Measurements from ENCODE around the gene FXYD1.

FXYD1 gene

GRCh38 chr19:35160629-35161433, 22.2 kb downstream of the FXYD1 start:
- DNase-seq (ENCODE audit: low read depth in 1 of 2, low spot score in 1 of 2) = no peak

DNA sequence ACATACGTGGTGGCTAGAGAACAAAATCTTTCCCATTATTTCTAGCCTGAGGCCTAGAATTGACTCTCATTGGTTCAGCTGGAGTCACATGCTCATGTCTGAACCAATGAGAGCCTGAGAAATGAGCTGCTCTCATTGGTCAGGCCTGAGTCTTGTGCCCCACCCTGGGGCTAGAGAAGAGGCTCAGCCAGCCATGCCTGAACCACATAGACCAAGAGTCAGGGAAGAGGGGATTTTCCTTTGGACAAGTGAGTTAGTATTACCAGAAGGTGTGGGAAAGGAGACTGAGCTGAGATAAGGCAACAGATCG, 22.8 kb downstream of the FXYD1 start:
- DNase-seq (ENCODE audit: low read depth in 1 of 2, low spot score in 1 of 2) = no peak

DNA sequence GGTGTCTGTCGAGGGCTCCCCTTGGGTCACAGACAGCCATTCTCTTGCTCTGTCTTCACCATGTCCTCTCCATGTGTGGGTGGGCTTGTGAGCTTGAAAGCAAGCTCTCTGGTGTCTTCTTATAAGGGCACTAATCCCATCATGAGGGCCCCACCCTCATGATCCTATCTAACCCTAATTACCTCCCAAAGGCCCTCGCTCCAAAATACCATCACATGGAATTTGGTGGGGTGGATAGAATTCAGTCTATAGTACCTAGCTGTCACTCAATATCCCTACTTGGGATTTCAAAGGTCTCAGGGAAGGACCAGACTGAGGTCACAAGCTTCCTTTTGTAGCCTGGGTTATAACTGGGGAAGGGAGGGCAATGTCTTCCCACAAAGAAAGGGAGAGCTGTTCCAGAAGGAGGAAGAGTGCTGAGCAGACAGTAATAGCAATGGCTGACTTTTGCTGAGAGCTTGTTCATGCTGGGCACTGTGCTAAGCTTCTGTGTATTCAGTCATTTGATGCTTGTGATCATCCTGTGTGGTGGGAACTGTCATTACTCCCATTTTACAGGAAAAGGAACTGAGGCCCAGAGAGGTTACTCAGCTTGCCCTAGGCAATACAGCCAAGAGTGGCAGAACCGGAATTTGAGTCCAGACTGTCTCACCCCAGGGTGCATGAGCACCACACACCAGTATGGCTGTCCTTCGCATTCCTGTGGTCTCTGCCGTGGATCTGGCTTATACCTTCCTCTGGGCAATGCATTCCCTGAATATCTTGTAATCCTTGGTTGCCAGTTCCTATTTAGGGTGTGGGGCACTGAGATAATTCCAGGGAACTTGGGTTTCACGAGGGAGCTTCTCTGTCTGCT, 24.1 kb downstream of the FXYD1 start:
- DNase-seq (ENCODE audit: low read depth in 1 of 2, low spot score in 1 of 2) = no peak

DNA sequence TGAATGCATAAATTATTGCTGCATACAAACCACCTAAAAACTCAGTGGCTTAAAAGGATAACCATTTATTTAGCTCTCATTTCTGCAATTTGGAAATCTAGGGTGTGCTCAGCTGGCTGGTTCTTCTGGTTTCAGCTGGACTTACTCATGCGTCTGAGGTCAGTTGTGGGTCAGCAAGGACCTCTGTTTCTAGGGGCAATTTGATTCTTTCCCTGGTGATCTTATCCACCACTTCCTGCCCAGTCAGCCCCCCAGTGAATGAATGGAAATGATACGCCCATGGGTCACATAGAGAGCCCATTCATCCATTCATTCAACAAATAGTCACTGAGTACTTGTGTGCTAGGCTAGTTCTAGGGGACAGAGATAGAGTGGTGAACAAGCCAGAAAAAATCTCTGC, 25.8 kb downstream of the FXYD1 start:
- DNase-seq (ENCODE audit: low read depth in 1 of 2, low spot score in 1 of 2) = no peak

DNA sequence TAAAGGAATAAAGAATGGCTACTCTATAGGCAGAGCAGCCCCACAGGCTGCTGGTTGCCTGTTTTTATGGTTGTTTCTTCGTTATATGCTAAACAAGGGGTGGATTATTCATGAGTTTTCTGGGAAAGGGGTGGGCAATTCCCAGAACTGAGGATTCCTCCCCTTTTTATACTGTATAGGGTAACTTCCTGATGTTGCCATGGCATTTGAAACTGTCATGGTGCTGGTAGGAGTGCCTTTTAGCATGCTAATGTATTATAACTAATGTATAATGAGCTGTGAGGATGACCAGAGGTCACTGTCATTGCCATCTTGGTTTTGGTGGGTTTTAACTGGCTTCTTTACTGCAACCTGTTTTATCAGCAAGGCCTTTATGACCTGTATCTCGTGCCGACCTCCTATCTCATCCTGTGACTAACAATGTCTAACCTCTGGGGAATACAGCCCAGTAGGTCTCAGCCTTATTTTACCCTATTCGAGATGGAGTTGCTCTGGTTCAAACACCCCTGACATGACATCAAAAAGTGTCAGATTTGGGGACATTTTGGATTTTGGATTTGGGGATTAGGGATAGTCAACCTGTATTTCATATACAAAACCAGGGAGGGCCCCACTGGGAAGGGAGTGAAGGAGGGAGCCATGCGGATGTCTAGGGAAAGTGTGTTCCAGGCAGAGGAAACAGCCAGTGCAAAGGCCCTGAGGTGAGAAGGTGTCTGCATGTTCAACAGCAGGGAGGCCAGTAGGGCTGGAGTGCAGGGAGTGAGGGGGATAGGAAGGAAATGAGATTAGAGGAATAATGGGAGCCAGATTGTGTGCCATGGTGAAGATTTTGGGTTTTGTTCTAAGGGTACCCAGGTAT, 26.8 kb downstream of the FXYD1 start:
- DNase-seq (ENCODE audit: low read depth in 1 of 2, low spot score in 1 of 2) = no peak

GRCh38 chr19:35166100-35167063, 27.8 kb downstream of the FXYD1 start:
- DNase-seq (ENCODE audit: low read depth in 1 of 2, low spot score in 1 of 2) = no peak

DNA sequence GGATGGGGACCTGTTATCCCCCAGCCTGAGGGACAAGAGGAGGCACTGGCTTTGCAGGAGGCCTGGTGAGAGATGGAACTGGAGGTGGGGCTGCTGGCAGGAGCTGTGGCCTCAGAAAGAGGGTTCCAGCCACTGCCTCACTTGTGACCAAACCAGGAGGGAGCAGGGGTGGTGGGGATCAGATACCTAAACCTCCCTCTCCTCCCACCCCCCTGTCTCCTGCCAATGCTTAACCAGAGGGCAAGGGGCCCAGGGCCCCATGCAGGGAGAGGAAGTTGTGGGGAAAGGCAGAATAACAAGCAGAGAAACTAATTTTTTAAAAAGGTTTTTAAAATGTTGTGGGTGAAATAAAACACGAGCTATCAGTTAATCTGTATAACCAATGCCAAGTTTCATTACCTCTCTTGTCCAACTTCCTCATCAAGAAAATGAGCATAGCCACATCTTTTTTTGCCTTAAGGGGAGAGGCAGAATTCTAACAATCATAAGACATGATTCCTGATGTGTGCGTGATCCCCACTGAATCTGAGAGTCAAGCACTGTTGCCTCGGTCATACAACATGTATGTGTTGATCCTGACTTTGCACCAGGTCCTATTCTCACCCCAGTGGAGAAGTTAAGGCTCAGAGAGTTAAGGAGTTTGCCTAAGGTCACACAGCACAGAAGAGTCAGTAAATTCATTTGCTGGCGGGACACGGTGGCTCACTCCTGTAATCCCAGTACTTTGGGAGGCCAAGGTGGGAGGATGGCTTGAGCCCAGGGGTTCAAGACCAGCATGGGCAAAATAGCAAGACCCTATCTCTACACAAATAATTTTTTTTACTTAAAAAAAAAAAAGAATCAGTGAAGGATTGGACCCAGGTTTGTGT, 28.9 kb downstream of the FXYD1 start:
- DNase-seq (ENCODE audit: low read depth in 1 of 2, low spot score in 1 of 2) = no peak

GRCh38 chr19:35168196-35168595, 29.6 kb downstream of the FXYD1 start:
- DNase-seq (ENCODE audit: low read depth in 1 of 2, low spot score in 1 of 2) = no peak

DNA sequence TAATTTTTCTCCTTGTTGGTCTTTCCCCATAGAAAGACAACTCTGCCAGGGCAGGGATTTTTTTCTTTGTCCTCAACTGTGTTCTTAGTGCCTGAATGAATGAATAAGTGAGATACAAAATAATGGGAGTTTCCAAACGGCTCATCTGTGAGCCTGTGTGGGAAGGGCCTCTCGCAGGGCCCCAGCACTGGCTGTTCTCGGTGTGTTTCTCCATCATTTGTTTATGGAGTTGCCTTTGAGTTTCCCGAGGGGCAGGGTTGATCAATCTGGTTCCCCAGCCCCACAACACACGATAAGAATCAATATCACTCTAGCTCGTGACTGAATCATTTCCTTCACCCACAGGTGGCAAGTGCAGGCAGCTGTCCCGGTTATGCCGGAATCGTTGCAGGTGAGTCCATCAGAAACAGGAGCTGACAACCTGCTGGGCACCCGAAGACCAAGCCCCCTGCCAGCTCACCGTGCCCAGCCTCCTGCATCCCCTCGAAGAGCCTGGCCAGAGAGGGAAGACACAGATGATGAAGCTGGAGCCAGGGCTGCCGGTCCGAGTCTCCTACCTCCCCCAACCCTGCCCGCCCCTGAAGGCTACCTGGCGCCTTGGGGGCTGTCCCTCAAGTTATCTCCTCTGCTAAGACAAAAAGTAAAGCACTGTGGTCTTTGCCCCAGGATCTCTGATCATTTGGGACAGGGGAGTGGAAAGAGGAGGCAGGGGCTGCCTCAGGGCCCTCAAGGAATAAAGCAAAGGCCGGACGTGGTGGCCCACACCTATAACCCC, 30.8 kb downstream of the FXYD1 start:
- DNase-seq (ENCODE audit: low read depth in 1 of 2, low spot score in 1 of 2) = no peak

- no peak for DNase-seq (ENCODE audit: low read depth in 1 of 2, low spot score in 1 of 2)
Observed at GRCh38 chr19:35170359-35171061, 31.9 kb downstream of the FXYD1 start.

DNA sequence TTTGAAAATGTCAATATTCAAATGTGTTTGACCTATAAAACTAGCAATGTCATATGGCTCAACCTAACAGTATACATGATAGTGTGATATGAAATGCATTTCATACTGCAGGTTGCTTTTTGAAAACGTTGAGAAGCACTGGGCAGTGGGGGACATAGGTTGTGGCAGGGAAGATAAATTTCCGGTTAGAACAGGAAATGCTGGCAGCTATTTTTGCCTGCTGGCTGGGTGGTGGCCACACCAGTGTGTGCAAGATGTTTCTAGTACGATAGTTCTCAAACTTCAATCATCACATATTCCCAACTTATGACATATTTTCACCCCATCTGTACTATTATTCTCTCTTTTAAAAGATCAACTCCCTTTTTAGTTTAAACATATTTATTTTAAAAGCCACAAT, 33.1 kb downstream of the FXYD1 start:
- DNase-seq (ENCODE audit: low read depth in 1 of 2, low spot score in 1 of 2) = no peak

GRCh38 chr19:35174226-35174625, 35.6 kb downstream of the FXYD1 start:
- no peak for DNase-seq (ENCODE audit: low read depth in 1 of 2, low spot score in 1 of 2)

DNA sequence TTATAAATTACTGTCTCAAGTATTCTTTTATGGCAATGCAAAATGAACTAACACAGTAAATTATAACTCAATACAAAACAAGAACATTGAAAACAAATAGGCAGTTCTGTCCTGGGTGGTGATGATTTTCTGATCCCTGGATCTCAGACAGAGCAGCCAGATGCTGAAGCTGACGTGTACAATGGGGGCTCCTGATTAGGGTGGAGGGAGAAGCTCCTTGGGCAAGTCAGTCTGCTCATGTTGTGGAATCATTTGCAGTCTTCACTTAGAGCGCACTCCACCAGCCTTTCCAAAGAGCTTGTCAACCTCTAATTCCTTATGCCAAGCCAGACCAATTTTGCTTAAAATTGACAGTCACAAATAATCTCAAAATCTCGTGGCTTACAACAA, 37.6 kb downstream of the FXYD1 start:
- no peak for DNase-seq (ENCODE audit: low read depth in 1 of 2, low spot score in 1 of 2)

DNA sequence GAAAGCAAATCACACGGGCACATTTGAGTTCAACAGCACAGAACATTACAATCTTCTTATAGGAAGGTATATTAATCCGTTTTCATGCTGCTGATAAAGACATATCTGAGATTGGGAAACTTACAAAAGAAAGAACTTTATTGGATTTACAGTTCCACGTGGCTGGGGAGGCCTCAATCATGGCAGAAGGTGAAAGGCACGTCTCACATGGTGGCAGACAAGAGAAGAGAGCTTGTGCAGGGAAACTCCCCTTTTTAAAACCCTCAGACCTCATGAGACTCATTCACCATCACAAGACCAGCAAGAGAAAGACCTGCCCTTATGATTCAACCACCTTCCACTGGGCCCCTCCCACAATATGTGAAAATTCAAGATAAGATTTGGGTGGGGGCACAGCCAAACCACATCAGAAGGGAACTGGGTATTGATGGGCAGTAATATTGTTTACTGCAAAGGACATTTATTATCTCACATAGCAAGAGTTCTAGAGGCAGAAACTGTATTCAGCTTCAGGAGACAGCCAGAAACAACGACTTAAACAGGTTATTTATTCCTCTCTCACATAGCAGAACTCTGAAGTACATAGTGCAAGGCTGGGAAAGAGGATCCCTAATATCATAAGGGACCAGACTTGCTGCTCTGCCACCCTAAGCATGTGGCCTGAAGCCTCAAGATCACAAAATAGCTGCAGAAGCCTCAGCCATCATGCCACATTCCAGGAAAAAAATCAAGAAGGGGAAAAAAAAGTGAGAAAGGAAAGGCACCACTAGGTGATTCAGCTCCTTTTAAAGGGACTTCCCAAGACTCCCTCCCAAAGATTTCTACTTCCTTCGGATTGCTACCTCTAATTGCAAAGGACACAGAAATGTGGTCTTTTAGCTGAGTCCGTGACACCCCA, 39.0 kb downstream of the FXYD1 start:
- no peak for DNase-seq (ENCODE audit: low read depth in 1 of 2, low spot score in 1 of 2)

GRCh38 chr19:35178701-35179100, 40.1 kb downstream of the FXYD1 start:
- no peak for DNase-seq (ENCODE audit: low read depth in 1 of 2, low spot score in 1 of 2)

- DNase-seq (ENCODE audit: low read depth in 1 of 2, low spot score in 1 of 2) = no peak
Observed at GRCh38 chr19:35179830-35180229, 41.2 kb downstream of the FXYD1 start.

- no peak for DNase-seq (ENCODE audit: low read depth in 1 of 2, low spot score in 1 of 2)
Observed at GRCh38 chr19:35181387-35181786, 42.8 kb downstream of the FXYD1 start.
